Spleen (tissue), 11 donors: ENCODE measurements around the gene SNX27. TPM values are rescaled to one million over a fixed set of nuclear protein-coding genes. Genes with fewer than 3 reads are reported as not detected.

ENCODE experiments used
- DNase-seq: peaks from one replicate; pipeline ENCODE4 v3.0.0-alpha.2; 2020
- H3K27ac ChIP-seq, 8 donors: fragments of 200-600 bp; sonication (generic) in 7 of 8; 1 replicate in 4 of 8; 2 replicates in 4 of 8; pipeline versions ENCODE4 v1.5.0 to v1.8.0; 2016 to 2021; ENCODE audit warnings: inconsistent platforms in 4 of 8, mild to moderate bottlenecking in 4 of 8, moderate library complexity in 1 of 8
- H3K27me3 ChIP-seq, 7 donors: fragments of 200-600 bp; sonication (generic) in 6 of 7; replicated peaks in 1 of 7; 1 replicate in 4 of 7; 2 replicates in 3 of 7; pipeline versions ENCODE4 v1.5.0 to v1.8.0; 2016 to 2021; ENCODE audit warnings: inconsistent platforms in 3 of 7, mild to moderate bottlenecking in 1 of 7
- H3K36me3 ChIP-seq, 6 donors: fragments of 200-600 bp; sonication (generic) in 5 of 6; 1 replicate in 4 of 6; 2 replicates in 2 of 6; pipeline versions ENCODE4 v1.5.0 to v1.8.0; 2016 to 2021; ENCODE audit warnings: inconsistent platforms in 2 of 6
- H3K4me1 ChIP-seq, 6 donors: fragments of 200-600 bp; sonication (generic) in 5 of 6; 1 replicate in 3 of 6; 2 replicates in 3 of 6; pipeline versions ENCODE4 v1.5.0 to v1.8.0; 2016 to 2021; ENCODE audit warnings: inconsistent platforms in 3 of 6
- H3K4me3 ChIP-seq, 8 donors: fragments of 200-600 bp; sonication (generic) in 7 of 8; 1 replicate in 4 of 8; 2 replicates in 4 of 8; pipeline versions ENCODE4 v1.5.0 to v1.8.0; 2016 to 2021; ENCODE audit warnings: inconsistent platforms in 4 of 8, mild to moderate bottlenecking in 4 of 8, moderate library complexity in 2 of 8
- H3K9me3 ChIP-seq, 8 donors: fragments of 200-600 bp; sonication (generic) in 7 of 8; 1 replicate in 4 of 8; 2 replicates in 4 of 8; pipeline versions ENCODE4 v1.5.0 to v1.8.0; 2016 to 2021; ENCODE audit warnings: inconsistent platforms in 4 of 8
- CTCF ChIP-seq, 11 experiments: fragments of 200-600 bp in 7 of 11; fragments of 450-650 bp in 4 of 11; sonication (generic) in 4 of 11; IDR thresholded peaks in 8 of 11; conservative IDR thresholded peaks in 3 of 11; 1 replicate in 7 of 11; 2 replicates in 4 of 11; pipeline versions ENCODE4 v1.4.0 to v1.8.0; 2016 to 2021; ENCODE audit warnings: antibody characterized with exemption in 11 of 11, inconsistent platforms in 4 of 11, mild to moderate bottlenecking in 1 of 11
- POLR2A ChIP-seq, 3 donors: fragments of 450-650 bp; IDR thresholded peaks; one replicate each; pipeline ENCODE4 v1.5.1; 2017; ENCODE audit warnings: antibody characterized with exemption in 3 of 3, mild to moderate bottlenecking in 1 of 3
- POLR2AphosphoS5 ChIP-seq, 3 donors: sonication (generic); formaldehyde crosslinking; IDR thresholded peaks; one replicate each; pipeline ENCODE4 v1.5.1; 2017; ENCODE audit warnings: antibody characterized with exemption in 3 of 3
- WGBS, 5 donors: extraction: QIAGEN DNeasy Blood & Tissue Kit in 3 of 5; methylation state at CpG; one replicate each; pipeline versions ENCODE4 v1.1.5 to v1.1.7; 2013 to 2018; 5-methylcytosine and 5-hydroxymethylcytosine counted together
- intact Hi-C: fragments of 100-400 bp; cut with DNase I; formaldehyde crosslinking; loops from one replicate; pipeline ENCODE4 v1.15.0; 2023; ENCODE audit warnings: low total_unique reads
- polyA plus RNA-seq, 3 donors: library from polyadenylated mRNA; stranded (reverse); fragments of 200-250 nt; gene quantifications; one replicate each; pipeline ENCODE4 v1.2.1, GENCODE V29; 2013
- total RNA-seq, 7 donors: library from RNA; depleted of rRNA in 3 of 7; stranded (reverse); fragments of >200 nt in 3 of 7; fragmentation: NEBNext Ultra II Directional in 4 of 7; extraction: Animal tissue kit (Norgen Biotek cat#: 25700) in 4 of 7; gene quantifications; one replicate each; pipeline versions ENCODE4 v1.1.0 to v1.2.1, GENCODE V29; 2016 to 2021
- donor health status: healthy with polysubstance abuse.
- donor health status: DM: no; HTN: no; CAD: no; lungs with moderate emphysema.
- donor health status: DM: no; HTN: no; CAD: no.
- donor health status: Bipolar disorder and iron deficiency.
- donor health status: healthy.
- donor health status: DM: no; HTN: no; CAD: no.
- donor health status: DM: yes; HTN: yes; CAD: no.

Gene SNX27
- total and polyA plus RNA-seq, 10 donors = 3.1 to 69.6 (median 48.3) TPM

- 79 to 87% (median 81%) methylated on average over 7 of the region's 7 CpGs for WGBS, 5 donors
- intact Hi-C loops = no loop called here
- Histone ChIP-seq H3K36me3 (peaks cover 0 to 12% (median 0%) of the 10 kb centered on the region in 6 donors), H3K4me1 (no peaks in the 10 kb centered on the region), H3K27ac (no peak overlapping the region), H3K4me3 (no peak overlapping the region), H3K27me3 (no peaks in the 10 kb centered on the region), H3K9me3 (no peaks in the 10 kb centered on the region)
- no peak for DNase-seq
- TF ChIP-seq POLR2A (IDR thresholded peaks at IDR 0.05) (no peak), CTCF (IDR thresholded peaks at IDR 0.05 in 8 of 11, conservative IDR thresholded peaks at IDR 0.05 in 3 of 11) (no peak), POLR2AphosphoS5 (IDR thresholded peaks at IDR 0.05) (no peak)
Measured at GRCh38 chr1:151584780-151585179, 27.1 kb upstream of the SNX27 start.

DNA sequence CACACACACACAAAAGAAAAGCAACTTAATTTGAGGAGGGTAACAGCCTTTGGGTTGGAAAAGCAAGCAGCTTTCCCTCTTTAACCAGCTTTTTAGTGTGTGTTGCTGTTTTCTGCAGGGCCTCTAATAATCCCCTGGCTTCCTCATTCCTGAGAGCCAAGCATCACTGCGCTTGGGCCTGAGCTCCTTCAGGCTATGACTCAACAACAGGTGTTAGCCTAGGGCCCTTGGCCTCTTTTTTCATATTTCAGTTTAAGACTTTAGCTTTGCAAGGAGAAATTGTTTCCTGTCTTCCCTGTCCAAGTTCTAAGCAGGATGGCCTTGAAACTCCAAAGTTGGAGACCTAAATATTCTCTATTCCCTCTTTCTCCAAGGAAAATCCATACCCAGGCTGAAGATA is 26.2 kb upstream of the SNX27 start:
- Histone ChIP-seq H3K4me3 (no peak overlapping the region), H3K36me3 (peaks cover 0 to 10% (median 0%) of the 10 kb centered on the region in 6 donors), H3K9me3 (peaks cover 0 to 2% (median under 1%) of the 10 kb centered on the region in 8 donors), H3K27me3 (no peaks in the 10 kb centered on the region), H3K27ac (no peak overlapping the region), H3K4me1 (no peaks in the 10 kb centered on the region)
- no peak for DNase-seq
- WGBS, 5 donors = 0 to 48% (median 44%) methylated on average over 1 of the region's 1 CpG
- intact Hi-C loops = no loop called here
- TF ChIP-seq POLR2AphosphoS5 (IDR thresholded peaks at IDR 0.05) = no peak
- no peak for TF ChIP-seq CTCF (IDR thresholded peaks at IDR 0.05 in 8 of 11, conservative IDR thresholded peaks at IDR 0.05 in 3 of 11)
- no peak for TF ChIP-seq POLR2A (IDR thresholded peaks at IDR 0.05)

DNA sequence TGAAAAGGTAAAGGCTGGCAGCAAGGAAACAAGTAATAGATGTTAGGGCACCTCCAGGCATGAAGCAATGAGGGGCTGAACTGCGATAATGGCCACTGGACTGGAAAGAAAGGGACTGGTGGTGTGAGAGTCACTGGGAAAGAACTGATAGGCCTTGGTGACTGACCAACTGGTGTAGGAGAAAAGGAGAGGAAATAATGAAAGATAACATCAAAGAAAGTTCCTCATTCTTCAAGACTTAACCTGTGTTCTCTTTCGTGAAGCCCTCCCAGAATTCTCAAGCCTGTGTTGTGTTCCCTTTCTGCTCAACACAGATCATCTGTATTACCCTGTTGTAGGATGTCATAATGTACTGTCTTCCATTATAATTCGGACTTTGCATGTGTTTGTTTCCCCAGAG is 20.9 kb upstream of the SNX27 start:
- WGBS, 5 donors = 75 to 94% (median 84%) methylated on average over 3 of the region's 3 CpGs
- Histone ChIP-seq H3K9me3 (peaks cover 0 to 12% (median 8%) of the 10 kb centered on the region in 8 donors), H3K4me3 (no peak overlapping the region), H3K27ac (no peak overlapping the region), H3K4me1 (peaks cover 0 to 14% (median 9%) of the 10 kb centered on the region in 6 donors), H3K36me3 (no peaks in the 10 kb centered on the region), H3K27me3 (no peaks in the 10 kb centered on the region)
- TF ChIP-seq POLR2AphosphoS5 (IDR thresholded peaks at IDR 0.05) (no peak), POLR2A (IDR thresholded peaks at IDR 0.05) (no peak), CTCF (IDR thresholded peaks at IDR 0.05 in 8 of 11, conservative IDR thresholded peaks at IDR 0.05 in 3 of 11) (no peak)
- intact Hi-C loops = loop anchor here (5.0 to 10.0 kb wide), 2 partner anchors 146 to 244 kb away; partner anchors contain the start of genes C2CD4D and RORC
- DNase-seq = no peak

DNA sequence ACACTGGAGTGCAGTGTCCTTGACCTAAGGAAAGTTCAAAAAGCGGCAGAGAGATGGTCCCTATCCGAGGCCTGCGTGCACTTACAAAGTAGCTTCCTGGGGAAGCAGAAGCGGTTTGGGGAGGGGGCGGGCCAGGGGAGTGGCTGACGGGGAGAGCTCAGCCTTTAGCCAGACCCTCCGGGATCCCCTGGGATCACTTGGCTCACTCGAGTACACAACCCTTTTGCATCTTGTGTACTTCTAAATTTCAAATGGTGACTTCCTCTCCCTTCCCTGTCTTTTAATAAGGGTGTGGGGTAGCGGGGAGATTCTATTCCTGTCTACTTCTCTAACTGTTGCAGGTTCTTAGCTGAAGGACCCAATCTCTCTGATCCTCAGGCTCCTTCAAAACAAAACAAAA is 18.1 kb upstream of the SNX27 start:
- no peak for DNase-seq
- no peaks in the 10 kb centered on the region for H3K36me3 ChIP-seq
- no peaks in the 10 kb centered on the region for H3K27me3 ChIP-seq
- intact Hi-C loops = loop anchor here (5.0 to 10.0 kb wide), 2 partner anchors 144 to 241 kb away; partner anchors contain the start of genes C2CD4D and RORC
- peak overlapping the region in 2 of 8 donors; percentile 14 to 39 for H3K4me3 ChIP-seq
- TF ChIP-seq POLR2AphosphoS5 (IDR thresholded peaks at IDR 0.05) (no peak), POLR2A (IDR thresholded peaks at IDR 0.05) (no peak), CTCF (IDR thresholded peaks at IDR 0.05 in 8 of 11, conservative IDR thresholded peaks at IDR 0.05 in 3 of 11) (no peak)
- H3K9me3 ChIP-seq = peaks cover 0 to 12% (median 8%) of the 10 kb centered on the region in 8 donors
- WGBS, 5 donors = 5 to 10% (median 8%) methylated on average over 9 of the region's 9 CpGs
- peak overlapping the region in 2 of 8 donors; percentile 4 to 40 for H3K27ac ChIP-seq
- peaks cover 0 to 14% (median 9%) of the 10 kb centered on the region in 6 donors for H3K4me1 ChIP-seq
